GM19240 (cell line): ENCODE results near the gene FAM209A.
"Not testable (repeated sequence)": the region's sequence is repeated elsewhere in the genome, so short reads cannot be mapped to it uniquely, and the experiment has no call there.

Experiments used
- DNase-seq: peaks from one replicate; pipeline ENCODE4 v3.0.0; 2011; ENCODE audit warnings: low spot score; ENCODE audit not compliant: insufficient read length

FAM209A gene, protein sequence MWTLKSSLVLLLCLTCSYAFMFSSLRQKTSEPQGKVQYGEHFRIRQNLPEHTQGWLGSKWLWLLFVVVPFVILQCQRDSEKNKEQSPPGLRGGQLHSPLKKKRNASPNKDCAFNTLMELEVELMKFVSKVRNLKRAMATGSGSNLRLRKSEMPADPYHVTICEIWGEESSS

DNA sequence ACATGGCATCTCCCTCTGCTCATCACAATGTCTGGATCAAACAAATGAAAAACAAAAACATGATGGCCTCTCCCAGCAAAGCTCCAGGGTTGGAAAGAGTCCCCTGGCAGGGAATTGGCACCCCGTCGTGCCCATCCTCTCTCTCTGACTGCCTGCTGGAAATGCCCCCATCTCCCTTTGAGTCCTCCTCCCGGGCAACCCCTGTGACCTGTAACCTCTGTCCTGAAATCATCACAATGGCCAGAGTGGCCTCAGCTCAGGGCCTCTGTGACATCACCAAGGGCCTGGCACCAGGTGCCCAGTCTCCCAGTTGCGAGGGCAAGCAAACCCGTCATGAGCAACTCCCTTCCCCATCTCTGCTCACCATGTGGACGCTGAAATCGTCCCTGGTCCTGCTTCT lies at the start of gene FAM209A:
Gene FAM209A (plus strand): TSS at position 301 of the 400 bp plus-strand sequence. CDS start 65 bp downstream, at position 366.
- DNase-seq = not testable (repeated sequence)

DNA sequence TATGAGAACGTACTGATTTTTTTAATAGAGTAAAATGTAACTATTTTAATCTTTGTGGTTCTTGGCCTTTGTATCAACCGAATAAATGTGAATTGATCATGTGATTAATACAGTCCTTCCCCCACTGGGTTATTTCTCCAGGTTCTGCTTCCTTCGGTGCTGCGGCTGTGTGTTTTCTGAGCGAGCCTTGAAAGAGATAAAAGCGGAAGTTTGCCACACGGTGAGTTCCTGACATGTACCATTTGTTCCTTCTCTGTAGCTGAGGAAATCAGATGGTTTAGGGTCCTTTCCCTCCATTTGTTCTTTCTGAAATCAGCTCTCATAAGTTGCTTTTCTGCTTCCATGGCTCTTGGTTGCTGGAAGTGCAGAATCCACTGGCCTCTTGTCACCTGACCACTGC lies 40.6 kb upstream of the FAM209A start:
- DNase-seq = no peak

DNA sequence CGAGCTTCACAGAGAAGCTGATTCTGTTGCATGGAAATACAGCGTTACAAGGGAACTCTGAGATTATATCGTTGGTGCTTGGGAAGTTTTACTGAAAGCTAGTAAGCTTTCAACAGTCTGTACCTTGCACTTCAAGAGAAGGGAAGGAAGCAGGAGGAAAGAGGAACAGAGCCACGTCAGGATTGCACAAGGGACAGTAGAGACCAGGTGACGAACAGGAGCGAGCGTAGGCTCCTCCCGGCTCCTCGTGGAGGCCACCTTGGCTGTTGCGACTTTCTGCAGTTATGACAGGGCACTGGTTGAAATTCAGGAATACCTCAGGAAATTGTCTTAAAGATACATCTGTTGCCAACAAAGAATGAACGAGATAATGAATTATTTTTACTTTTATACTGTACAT lies 37.3 kb upstream of the FAM209A start:
- no peak for DNase-seq

DNA sequence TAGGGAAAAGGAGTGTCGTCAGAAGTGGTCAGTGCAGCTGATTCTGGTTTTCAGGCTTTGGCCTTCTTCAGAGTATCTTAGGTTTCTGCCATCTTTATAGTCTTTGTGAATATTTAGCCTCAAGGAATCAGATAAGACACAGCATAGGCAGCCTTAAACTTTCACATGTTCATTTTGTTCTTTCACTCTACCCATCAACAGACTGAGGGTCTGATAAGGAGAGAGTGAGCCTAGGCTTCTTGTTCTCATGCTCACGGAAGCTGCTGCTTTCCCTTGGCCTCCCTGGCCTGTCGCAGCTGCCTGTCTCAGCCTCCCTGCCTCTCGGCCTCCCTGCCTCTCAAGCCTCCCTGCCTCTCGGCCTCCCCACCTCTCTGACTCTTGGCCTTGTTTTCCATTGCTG lies 36.0 kb upstream of the FAM209A start:
- DNase-seq = no peak

DNA sequence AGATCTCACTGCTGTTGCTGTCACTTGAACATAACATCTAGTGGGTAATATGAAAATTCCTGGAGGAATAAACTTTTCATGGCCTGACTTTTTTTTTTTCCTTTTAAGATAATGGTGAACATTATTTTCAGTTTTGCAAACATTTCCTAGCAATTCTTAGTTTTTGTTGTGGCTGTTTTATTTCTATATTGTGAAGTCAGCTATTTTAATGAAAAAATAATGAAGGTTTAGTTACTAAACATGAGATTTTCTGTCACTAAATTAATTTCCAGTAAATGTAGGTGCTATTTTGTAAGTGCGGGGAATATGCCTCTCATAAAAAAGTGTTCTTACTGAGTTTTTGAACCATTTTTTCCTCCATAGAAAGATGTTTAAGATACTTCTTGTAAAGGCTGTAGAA lies 23.4 kb upstream of the FAM209A start:
- DNase-seq = no peak

DNA sequence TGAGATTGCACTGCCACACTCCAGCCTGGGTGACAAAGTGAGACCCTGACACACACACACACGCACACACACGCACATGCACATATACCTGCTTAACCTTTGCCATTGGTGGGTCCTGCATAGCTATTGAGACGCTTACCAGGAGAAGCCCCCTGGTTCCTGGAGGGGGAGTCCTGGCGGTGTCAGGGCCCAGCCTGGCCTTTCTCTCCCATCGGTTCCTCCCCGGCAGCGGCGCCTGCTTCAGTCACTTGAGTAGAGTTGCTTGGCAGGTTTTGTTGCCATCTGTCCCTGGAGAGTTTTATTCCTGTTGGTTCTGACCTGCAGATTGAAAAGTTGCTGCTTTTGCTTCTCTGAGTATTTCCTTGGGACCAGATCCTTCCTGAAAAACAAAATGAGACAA lies 20.6 kb upstream of the FAM209A start:
- no peak for DNase-seq

DNA sequence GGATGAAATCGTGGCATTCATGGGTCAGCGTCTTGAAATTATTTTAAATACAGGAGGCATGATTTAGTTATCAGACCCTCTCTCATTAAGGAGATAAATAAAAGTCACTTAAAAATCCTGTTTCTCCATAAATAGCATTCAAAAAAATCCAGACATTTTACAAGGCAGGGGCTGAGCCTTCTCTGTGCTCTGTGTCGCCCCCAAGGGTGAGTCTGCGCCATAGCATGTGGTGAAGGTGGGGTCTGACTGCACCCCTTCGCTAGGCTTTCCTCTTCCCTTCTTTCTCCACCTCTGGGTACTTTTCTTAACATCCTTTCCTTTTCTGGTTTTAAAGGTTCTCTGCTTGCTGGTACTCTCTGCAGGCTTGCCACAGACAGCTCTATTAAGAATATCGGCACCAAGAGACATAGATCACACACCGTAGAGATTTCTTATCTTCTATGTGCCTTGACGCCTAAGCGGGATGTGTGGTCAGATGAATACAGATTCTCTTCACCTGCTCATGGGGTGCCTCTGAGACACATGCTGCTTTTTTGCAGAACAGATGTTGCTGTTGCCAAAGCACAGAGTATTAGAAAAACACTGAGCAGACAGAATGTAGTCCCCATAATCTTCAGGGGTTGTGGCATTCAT lies 20.1 kb upstream of the FAM209A start:
- no peak for DNase-seq

DNA sequence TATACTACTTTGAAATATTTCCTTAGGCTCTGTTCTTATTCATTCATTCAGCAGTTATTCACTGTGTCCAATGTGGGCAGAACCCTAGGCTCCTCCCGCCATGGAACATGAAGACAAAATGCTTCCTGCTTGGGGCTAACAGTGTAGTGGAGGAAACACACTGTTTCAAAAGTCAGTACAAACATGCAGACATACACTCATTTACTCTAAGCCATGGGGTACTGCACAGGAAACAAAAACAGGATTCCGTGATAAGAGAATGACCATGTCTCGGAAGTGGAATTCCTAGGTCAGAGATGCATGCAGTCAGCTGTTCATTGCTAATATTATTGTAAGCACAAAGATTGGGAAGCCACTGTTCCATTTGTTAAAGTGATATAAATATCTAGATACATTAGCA lies 18.4 kb upstream of the FAM209A start:
- no peak for DNase-seq

DNA sequence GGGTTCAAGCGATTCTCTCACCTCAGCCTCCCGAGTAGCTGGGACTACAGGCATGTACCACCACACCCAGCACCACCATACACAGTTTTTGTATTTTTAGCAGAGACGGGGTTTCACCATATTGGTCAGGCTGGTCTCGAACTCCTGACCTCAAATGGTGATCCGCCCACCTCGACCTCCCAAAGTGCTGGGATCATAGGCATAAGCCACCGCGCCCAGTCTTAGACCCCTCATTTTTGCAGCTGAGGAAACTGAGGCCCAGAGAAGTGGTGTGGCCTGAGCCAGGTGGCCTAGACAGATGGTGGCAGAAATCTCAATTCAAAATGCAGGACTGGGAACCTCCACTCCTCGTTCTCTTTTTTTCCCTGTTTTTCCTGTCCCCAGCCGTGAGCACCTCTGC lies 12.6 kb upstream of the FAM209A start:
- no peak for DNase-seq

DNA sequence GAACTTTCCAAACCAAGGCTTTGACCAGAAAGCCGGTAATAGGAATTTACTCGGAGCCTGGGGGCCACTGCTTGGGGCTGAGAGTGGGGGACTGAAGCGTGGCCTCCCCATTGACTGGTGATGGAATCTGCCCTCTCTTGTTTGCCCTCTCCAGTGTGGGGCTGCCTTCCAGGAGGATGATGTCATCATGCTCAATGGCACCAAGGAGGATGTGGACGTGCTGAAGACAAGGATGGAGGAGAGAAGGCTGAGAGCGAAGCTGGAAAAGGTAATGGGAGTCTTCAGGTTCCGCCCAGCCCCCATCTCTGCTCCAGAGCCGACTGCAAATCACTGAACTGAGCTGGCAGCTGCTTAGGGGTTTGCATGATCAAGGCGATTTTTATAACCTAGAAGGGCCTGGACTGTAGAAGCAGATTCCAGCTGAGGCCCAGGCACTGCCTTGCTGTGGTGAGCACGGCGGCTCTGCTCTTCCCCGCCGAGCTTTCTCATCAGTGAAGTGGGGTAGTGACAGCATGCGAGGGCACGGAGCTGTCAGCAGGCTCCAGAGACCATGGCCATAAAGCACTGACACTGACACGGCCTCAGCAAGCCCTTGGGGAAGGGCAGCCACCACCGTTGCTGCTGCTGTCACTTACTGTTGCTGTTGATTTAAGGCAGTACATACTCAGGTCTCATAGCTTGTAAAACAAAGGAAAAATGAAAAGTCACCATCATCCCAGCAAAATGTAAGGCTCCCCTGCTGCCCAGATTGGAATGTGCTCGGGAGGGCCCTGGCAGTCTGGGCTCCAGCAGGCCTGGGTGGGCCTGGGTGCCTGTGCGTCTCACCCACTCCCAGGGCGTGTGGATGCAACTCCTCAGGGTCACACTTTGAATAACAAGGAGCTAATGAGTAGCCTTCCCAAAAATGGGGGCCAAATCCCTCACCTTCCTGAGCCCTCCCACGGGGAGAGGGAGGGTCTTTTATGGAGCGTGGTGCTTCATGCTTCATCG lies 11.1 kb upstream of the FAM209A start:
- no peak for DNase-seq

DNA sequence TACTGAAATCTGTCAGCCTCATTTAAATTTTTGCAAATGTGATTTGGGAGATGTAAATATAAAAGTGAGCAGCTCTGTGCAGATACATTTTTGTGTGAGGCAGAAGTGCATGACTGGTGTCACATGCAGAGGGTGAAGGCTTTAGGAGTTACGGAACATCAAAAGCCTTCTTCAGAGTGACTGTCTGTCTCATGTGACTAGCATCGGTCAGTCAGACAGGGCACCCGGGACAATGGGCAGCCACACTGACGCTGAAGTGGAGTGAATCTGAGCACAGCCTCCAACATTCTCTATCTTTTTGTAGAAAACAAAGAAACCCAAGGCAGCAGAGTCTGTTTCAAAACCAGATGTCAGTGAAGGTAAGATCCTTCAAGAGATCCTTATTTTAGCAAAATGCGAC lies 7.9 kb upstream of the FAM209A start:
- no peak for DNase-seq

DNA sequence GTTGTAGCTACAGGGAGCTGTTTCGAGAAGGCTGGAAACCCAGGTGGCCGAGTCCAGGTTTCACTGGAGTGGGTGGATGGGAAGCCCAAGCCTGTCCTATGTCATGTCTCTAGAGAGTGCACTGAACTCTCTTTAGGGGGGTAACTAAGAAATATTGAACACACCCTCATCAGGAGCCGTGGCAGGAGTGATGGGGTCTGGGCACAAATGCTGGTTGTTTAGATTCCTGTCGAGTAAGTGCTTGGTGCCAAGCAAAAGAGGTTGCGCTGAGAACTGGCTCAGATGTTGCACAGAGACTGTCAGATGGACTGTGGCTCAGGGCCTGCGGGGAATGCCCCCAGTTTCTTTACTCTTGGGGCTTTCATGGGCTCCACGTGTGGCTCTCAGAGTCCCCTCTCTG lies 7.3 kb upstream of the FAM209A start:
- no peak for DNase-seq

DNA sequence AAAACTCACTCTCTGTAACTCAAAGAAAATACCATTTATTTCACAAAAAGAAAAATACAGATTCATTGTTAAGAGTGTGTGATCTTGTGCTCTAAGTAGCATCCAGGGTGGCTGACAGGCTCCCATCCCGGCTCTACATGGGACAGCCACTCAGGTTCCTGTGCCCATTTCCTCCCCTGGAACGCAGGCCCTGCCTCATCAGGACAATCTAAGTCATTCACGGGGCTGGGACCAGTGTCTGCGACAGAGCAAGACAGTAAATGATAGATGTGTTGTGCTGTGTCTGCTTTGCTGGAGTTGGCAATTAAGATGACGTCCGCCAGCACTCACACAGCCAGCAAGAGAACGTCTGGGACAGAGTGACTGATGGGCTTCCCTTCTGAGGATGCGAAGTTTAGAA lies 6.9 kb upstream of the FAM209A start:
- DNase-seq = no peak

DNA sequence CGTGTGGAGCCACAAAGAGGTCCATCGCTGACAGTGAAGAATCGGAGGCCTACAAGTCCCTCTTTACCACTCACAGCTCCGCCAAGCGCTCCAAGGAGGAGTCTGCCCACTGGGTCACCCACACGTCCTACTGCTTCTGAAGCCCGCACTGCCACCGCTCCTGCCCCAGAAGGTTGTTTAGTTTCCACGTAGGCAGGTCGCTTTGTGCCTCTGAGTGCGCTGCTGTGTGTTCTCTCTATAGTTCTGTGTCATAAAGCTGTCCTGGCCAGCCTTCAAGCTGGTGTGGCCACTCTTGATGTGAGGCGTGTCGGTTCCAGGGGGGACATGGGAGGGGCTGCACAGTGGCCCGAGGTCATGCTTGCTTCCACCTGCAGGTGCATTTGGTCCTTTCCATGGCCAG lies 6.4 kb upstream of the FAM209A start:
- no peak for DNase-seq

DNA sequence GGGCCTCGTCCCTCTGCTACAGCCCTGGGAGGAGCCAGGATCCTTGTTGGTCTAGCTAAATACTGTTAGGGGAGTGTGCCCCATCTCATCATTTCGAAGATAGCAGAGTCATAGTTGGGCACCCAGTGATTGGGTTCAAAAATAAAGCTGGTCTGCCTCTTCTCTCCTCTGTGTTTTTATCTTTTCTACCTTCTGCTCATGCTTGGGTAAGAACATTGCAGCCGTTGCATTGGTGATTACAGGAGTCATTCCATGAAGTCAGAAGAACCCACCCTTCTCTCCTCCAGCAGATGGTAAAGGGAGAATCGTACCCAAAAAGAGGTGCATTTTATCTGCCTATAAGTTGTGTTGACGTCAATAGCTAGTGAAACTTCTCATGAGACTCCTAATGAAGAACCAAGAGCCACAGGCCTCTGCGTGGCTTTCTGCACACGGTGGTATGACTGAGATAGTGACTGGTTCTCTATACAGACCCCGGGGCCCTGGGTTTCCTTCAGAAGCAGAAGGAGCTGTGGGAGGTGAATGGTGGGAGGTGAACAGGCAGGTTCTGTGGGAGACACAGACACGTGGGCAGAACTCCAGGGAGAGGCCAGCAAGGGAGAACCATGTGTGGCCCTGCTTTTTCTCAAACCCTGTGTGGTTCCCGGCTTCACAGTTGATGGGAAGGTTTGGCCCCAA lies 5.7 kb upstream of the FAM209A start:
- DNase-seq = no peak

DNA sequence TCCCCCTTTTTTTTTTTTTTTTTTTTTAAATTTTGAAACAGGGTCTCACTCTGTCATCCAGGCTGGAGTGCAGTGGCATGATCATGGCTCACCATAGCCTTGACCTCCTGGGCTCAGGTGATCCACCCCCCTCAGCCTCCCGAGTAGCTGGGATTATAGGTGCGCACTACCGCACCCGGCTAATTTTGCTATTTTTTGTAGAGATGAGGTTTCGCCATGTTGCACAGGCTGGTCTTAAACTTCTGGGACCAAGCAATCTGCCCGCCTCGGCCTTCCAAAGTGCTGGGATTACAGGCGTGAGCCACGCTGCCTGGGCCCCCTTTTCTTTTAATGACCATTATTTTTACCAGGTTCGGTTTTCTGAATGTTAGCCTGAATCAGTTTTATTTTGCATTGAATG lies 5.0 kb upstream of the FAM209A start:
- no peak for DNase-seq

DNA sequence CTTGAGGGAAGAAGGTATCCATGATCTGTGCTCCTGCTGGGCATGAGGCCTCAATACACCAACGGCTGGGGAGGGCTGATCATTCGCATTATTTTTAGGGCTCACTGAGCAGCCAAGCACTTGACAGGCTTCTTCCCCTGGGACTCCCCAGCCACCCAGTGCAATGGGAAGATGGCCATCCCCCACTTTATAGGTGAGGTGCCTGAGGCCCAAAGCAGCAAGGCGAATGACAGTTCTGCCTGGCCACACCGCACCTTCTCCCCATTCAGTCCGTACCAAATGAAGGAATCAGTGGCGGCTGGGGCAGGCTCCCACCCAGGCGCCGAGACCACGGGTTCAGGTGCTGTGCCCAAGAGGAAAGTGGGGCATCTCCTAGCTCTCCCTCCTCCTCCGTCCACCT lies 4.4 kb upstream of the FAM209A start:
- no peak for DNase-seq

DNA sequence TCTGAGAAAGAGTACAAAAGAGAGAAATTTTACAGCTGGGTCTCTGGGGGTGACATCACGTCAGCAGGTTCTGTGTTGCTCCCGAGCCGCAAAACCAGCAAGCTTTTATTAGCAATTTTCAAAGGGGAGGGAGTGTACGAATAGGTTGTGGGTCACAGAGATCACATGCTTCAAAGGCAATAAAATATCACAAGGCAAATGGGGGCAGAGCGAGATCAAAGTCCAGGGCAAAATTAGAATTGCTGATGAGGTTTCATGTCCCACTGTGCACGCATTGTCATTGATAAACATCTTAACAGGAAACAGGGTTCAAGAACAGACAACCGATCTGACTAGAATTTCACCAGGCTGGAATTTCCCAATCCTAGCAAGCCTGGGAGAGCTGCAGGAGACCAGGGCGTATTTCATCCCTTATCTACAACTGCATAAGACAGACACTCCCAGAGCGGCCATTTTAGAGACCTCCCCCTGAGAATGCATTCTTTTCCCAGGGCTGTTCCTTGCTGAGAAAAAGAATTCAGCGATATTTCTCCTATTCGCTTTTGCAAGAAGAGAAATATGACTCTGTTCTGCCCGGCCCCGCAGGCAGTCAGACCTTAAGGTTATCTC lies 3.7 kb upstream of the FAM209A start:
- DNase-seq = not testable (repeated sequence)

DNA sequence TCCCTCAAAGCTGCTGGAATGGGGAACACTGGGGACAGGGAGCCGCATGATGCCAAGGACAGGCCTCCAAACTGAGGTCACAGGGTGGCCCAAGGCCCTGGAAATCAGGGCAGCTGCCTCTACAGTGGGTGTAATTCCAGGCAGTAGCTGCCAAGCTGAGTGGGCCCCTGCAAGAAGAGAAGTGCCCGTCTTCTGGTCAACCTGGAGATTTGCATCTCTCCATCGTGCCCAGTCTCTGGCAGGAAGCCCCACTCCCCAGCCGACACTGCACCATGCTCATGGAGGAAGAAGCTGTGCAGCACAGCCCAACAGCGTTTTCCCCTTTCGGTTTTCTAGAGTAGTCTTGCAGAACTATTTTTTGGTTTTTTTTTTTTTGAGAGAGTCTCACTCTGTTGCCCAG lies 2.2 kb upstream of the FAM209A start:
- DNase-seq = no peak

DNA sequence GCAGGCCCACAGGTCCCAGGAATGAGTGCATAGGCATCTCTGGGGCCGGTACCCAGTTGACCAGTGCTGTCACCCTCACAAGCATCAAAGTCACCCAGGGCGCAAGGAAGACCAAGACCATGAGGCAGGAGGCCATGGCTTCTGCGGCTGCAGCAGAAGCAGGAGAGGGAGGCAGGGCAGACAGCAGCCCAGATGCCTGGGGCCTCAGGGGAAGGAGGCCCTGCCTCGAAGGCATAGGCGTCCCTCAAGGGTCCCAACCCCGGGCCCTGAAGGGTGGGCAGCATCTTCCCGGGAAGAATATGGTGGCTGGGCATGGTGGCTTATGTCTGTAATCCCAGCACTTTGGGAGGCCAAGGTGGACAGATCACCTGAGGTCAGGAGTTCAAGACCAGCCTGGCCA lies 3.0 kb downstream of the FAM209A start:
- DNase-seq = no peak

DNA sequence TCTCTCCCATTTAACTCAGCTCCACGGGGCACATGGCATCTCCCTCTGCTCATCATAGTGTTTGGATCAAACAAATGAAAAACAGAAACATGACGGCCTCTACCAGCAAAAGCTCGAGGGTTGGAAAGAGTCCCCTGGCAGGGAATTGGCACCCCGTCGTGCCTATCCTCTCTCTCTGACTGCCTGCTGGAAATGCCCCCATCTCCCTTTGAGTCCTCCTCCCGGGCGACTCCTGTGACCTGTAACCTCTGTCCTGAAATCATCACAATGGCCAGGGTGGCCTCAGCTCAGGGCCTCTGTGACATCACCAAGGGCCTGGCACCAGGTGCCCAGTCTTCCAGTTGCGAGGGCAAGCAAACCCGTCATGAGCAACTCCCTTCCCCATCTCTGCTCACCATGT lies 8.4 kb downstream of the FAM209A start, which contains the start of gene FAM209B:
Gene FAM209B (plus strand): TSS at position 301 of the 400 bp plus-strand sequence. CDS start 96 bp downstream, at position 397.
- DNase-seq = not testable (repeated sequence)
